Muscle of leg (tissue), 11 donors: Measurements from ENCODE around the gene TMEM17. TPM values are rescaled to one million over a fixed set of nuclear protein-coding genes. Genes with fewer than 3 reads are reported as not detected.

Experiments
- DNase-seq: peaks from one replicate; pipeline ENCODE4 v3.0.0; 2013
- H3K27ac ChIP-seq: one replicate; pipeline ENCODE4 v1.5.1; 2013; ENCODE audit warnings: mild to moderate bottlenecking, low read length, control low read depth
- H3K27me3 ChIP-seq: one replicate; pipeline ENCODE4 v1.6.1; 2013; ENCODE audit warnings: low read length; ENCODE audit not compliant: control insufficient read depth, insufficient read depth
- H3K36me3 ChIP-seq: one replicate; pipeline ENCODE4 v1.6.1; 2013; ENCODE audit warnings: low read length; ENCODE audit not compliant: control insufficient read depth, insufficient read depth
- H3K4me1 ChIP-seq: one replicate; pipeline ENCODE4 v1.6.1; 2013; ENCODE audit warnings: low read length; ENCODE audit not compliant: control insufficient read depth, insufficient read depth
- H3K4me3 ChIP-seq: one replicate; pipeline ENCODE4 v1.5.1; 2013; ENCODE audit warnings: low read length, control low read depth
- H3K9me3 ChIP-seq: replicated peaks from 2 replicates; pipeline ENCODE4 v1.6.1; 2013; ENCODE audit warnings: low read depth, low read length; ENCODE audit not compliant: control insufficient read depth
- WGBS: methylation state at CpG from one replicate; pipeline ENCODE4 v1.1.5; 2013; ENCODE audit warnings: missing lambda C conversion rate; ENCODE audit not compliant: insufficient coverage; 5-methylcytosine and 5-hydroxymethylcytosine counted together
- polyA plus RNA-seq, 8 donors: library from polyadenylated mRNA; unstranded; fragments of 120-200 nt; gene quantifications; one replicate each; pipeline versions ENCODE4 v1.2.1 to v1.2.3, GENCODE V29; 2013; ENCODE audit warnings: inconsistent platforms in 1 of 8, low replicate concordance in 1 of 8; ENCODE audit not compliant: insufficient read length in 8 of 8, insufficient read depth in 1 of 8
- total RNA-seq: library from RNA; stranded (reverse); fragments of 120-200 nt; gene quantifications from one replicate; pipeline ENCODE4 v1.2.4, GENCODE V29; 2013

TMEM17 gene
- total and polyA plus RNA-seq, 9 donors, result 1.2 to 2.2 (median 1.3) TPM

DNA sequence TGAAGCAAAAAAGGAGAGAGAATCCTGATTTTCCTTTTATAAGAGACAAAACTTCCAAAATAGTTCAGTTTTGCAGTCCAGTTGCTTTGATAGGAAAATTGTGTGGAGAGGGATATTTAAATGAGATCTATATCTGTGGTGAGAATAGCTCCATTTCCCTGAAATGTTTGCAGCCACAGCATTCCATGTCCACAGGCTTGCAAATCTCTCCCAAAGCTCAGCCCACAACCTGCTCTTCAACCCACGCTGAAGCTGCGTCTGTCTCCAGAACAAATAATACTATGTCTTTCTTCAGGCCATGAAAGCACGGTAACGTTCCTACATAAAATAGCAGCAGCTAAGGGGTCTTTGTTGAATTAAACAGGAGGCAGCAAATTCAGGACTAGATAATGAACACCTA, 31.8 kb downstream of the TMEM17 start:
- Histone ChIP-seq H3K36me3 (no peaks in the 10 kb centered on the region), H3K27ac (peak overlapping the region; percentile 47), H3K27me3 (no peaks in the 10 kb centered on the region), H3K9me3 (no peaks in the 10 kb centered on the region), H3K4me3 (no peak overlapping the region), H3K4me1 (peaks cover 76% of the 10 kb centered on the region)
- no peak for DNase-seq
- no CpG with 5 or more reads among the region's 4 CpGs for WGBS

DNA sequence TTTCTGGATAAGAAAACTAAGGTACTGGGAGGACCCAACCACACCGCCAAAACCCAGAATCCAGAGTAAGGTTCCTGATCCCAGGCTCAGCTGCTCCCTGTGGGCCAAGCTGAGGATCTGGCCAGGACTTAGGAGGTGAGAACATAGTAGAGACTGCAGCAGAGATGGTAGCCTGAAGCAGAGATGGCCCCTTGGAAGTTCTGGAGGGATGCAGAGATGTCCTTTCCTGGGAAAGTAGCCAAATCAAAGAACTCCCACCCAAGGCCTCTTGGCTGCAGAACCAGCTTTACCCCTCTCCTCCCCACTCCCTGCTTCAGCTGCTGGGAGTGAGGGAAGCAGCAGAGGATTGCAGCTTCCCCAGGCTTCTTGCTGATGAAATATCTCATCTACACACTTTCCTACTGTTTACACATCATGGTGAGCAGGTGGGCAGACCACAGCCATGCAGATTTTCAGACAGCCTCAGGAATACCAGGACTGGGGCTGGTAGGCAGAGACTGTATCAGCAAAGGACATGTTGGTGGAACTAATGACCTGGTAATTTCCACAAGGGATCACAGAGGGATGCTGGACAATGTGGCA, 32.7 kb downstream of the TMEM17 start:
- H3K27ac ChIP-seq, result peak overlapping the region; percentile 53
- peak; percentile 71 for DNase-seq

GRCh38 chr2:62472312-62472711, 33.7 kb downstream of the TMEM17 start:
- H3K9me3 ChIP-seq, result no peaks in the 10 kb centered on the region
- no peak overlapping the region for H3K4me3 ChIP-seq
- peaks cover 76% of the 10 kb centered on the region for H3K4me1 ChIP-seq
- WGBS, result 0% methylated on average over 1 of the region's 2 CpGs
- peak overlapping the region; percentile 80 for H3K27ac ChIP-seq
- H3K36me3 ChIP-seq, result no peaks in the 10 kb centered on the region
- no peaks in the 10 kb centered on the region for H3K27me3 ChIP-seq
- DNase-seq, result peak; percentile 87

More for the DNA sequence above, 32.7 kb downstream of the TMEM17 start:
- WGBS, result no CpG with 5 or more reads among the region's 1 CpG
- Histone ChIP-seq H3K27me3 (no peaks in the 10 kb centered on the region), H3K9me3 (no peaks in the 10 kb centered on the region), H3K36me3 (no peaks in the 10 kb centered on the region), H3K4me1 (peaks cover 74% of the 10 kb centered on the region), H3K4me3 (no peak overlapping the region)

DNA sequence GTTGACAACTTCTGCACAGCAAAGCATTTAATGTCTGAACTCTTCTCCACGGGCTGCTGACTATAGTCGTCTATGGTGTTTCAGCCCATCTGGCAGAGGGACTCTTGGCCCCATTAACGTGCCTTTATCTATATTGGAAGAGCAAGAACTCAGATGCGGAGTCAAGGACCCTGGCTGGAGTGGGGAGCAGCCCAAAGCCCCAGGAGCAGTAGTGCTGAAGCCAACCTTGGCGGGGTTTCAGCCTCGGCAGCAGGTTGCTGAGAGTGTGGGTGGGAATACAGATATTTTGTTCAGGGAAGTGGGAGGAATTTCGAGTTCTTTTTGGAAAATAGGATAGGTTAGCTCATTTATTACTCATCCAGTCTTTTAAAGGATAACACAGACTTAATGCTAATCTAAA, 34.2 kb downstream of the TMEM17 start:
- Histone ChIP-seq H3K27ac (peak overlapping the region; percentile 80), H3K27me3 (no peaks in the 10 kb centered on the region), H3K4me3 (no peak overlapping the region), H3K9me3 (no peaks in the 10 kb centered on the region), H3K36me3 (no peaks in the 10 kb centered on the region), H3K4me1 (peaks cover 77% of the 10 kb centered on the region)
- peak; percentile 95 for DNase-seq
- 37% methylated on average over 4 of the region's 7 CpGs for WGBS

- no peaks in the 10 kb centered on the region for H3K9me3 ChIP-seq
Observed at GRCh38 chr2:62471404-62471803, 34.6 kb downstream of the TMEM17 start.

DNA sequence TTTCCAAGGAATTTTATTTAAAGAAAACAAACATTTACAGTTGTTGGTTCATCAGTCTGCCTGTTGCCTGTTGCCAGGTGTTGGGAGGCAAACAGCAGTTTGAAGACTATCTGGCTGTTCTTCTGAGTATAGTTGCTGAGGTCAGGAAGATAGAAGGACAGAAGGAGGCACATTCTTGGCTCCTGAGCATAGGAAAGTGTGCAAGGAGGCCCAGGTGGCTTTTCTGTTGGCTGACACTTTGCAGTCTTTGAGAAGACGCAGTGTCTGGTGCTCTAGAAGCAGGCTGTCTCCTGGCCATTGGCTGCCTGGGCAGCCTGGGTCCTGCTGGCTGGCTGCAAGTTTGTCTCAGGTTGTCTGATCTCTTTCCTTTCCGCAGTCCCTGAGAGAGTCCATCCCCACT, 36.4 kb downstream of the TMEM17 start:
- DNase-seq, result no peak
- Histone ChIP-seq H3K9me3 (no peaks in the 10 kb centered on the region), H3K4me3 (no peak overlapping the region), H3K36me3 (no peaks in the 10 kb centered on the region), H3K4me1 (peaks cover 65% of the 10 kb centered on the region), H3K27ac (no peak overlapping the region), H3K27me3 (no peaks in the 10 kb centered on the region)
- 72% methylated on average over 2 of the region's 2 CpGs for WGBS

More at GRCh38 chr2:62471404-62471803, 34.6 kb downstream of the TMEM17 start:
- H3K4me1 ChIP-seq, result peaks cover 77% of the 10 kb centered on the region
- no peaks in the 10 kb centered on the region for H3K36me3 ChIP-seq
- H3K27ac ChIP-seq, result peak overlapping the region; percentile 80
- WGBS, result 47% methylated on average over 2 of the region's 2 CpGs
- DNase-seq, result no peak
- no peaks in the 10 kb centered on the region for H3K27me3 ChIP-seq
- H3K4me3 ChIP-seq, result no peak overlapping the region

GRCh38 chr2:62469114-62469513, 36.9 kb downstream of the TMEM17 start:
- DNase-seq, result no peak
- Histone ChIP-seq H3K27me3 (no peaks in the 10 kb centered on the region), H3K36me3 (no peaks in the 10 kb centered on the region), H3K4me1 (peaks cover 61% of the 10 kb centered on the region), H3K4me3 (no peak overlapping the region), H3K9me3 (no peaks in the 10 kb centered on the region), H3K27ac (no peak overlapping the region)
- WGBS, result 100% methylated on average over 1 of the region's 1 CpG

DNA sequence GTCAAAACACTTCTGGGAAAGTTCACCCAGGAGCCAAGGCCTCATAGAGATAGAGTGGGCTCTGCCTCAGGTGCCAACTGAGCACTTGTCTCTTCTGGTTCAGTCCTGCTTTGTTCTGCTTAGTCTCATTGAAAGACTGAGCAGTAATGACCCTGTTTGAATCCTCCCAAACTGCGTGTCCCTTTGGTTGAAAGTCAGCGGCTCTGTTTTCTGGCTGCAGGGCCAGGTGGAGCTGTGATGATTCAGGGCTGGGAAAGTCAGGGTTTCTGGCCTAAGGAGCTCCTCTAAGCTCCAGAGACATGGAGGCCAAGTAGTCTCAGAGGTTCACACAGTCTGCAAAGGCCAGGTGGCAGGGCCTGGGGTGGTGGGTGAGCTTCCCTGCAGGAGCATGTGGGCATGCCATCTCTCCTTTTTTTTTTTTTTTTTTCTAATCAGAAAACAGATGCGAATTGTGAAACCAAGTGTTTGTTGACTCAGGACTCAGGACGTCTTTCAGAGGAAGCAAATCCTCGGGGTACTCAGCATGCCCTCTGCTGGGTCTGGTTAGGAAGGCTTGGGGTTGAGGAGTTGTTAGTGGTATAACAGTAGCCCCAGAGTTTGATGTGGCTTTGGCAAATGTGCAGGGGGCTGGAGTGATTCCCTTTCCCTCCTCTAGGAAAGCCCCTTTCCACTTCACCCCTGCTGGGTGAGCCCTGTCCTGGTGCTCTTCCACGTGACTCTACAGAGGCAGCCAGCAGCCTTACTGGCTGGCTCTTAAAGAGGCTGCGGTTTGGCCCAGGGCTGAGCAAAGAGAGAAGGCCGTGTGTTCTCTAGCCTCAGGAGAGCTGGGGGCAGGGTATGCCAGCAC, 38.3 kb downstream of the TMEM17 start:
- no peaks in the 10 kb centered on the region for H3K36me3 ChIP-seq
- 50% methylated on average over 8 of the region's 8 CpGs for WGBS
- no peak overlapping the region for H3K4me3 ChIP-seq
- no peaks in the 10 kb centered on the region for H3K27me3 ChIP-seq
- peak; percentile 64 for DNase-seq
- H3K9me3 ChIP-seq, result no peaks in the 10 kb centered on the region
- H3K4me1 ChIP-seq, result peaks cover 48% of the 10 kb centered on the region
- peak overlapping the region; percentile 40 for H3K27ac ChIP-seq

- peak; percentile 38 for DNase-seq
- H3K4me3 ChIP-seq, result no peak overlapping the region
- no peaks in the 10 kb centered on the region for H3K27me3 ChIP-seq
- H3K9me3 ChIP-seq, result no peaks in the 10 kb centered on the region
- peak overlapping the region; percentile 40 for H3K27ac ChIP-seq
- H3K36me3 ChIP-seq, result no peaks in the 10 kb centered on the region
- no CpG with 5 or more reads among the region's 6 CpGs for WGBS
- peaks cover 42% of the 10 kb centered on the region for H3K4me1 ChIP-seq
Observed at GRCh38 chr2:62467100-62467474, 38.9 kb downstream of the TMEM17 start.

- peaks cover 41% of the 10 kb centered on the region for H3K4me1 ChIP-seq
- WGBS, result 79% methylated on average over 2 of the region's 2 CpGs
- H3K27ac ChIP-seq, result peak overlapping the region; percentile 79
- H3K36me3 ChIP-seq, result no peaks in the 10 kb centered on the region
- H3K9me3 ChIP-seq, result no peaks in the 10 kb centered on the region
- DNase-seq, result no peak
- H3K4me3 ChIP-seq, result no peak overlapping the region
- H3K27me3 ChIP-seq, result no peaks in the 10 kb centered on the region
Observed at GRCh38 chr2:62466503-62466854, 39.5 kb downstream of the TMEM17 start.
